GM12878 (cell line): ENCODE data around the gene RANBP1.

ENCODE experiments used
- ATF7 ChIP-seq: fragments of 450-650 bp; IDR thresholded peaks from 2 replicates; pipeline ENCODE4 v1.6.1; 2016; ENCODE audit warnings: low read depth, mild to moderate bottlenecking
- KAT2A ChIP-seq: conservative IDR thresholded peaks from 2 replicates; pipeline ENCODE4 v1.6.1; 2011; ENCODE audit warnings: low read depth, low read length; ENCODE audit not compliant: control insufficient read depth
- POLR2A ChIP-seq: IDR thresholded peaks from 2 replicates; pipeline ENCODE4 v1.6.1; 2011; ENCODE audit warnings: low read depth, mild to moderate bottlenecking, low read length
- TF ChIP-seq, protein P1 (sequence below), 3 experiments: IDR thresholded peaks in 2 of 3; conservative IDR thresholded peaks in 1 of 3; 2 replicates each; pipeline ENCODE4 v1.5.1; 2011; ENCODE audit warnings: low read depth in 3 of 3, low read length in 3 of 3, mild to moderate bottlenecking in 3 of 3, control low read depth in 2 of 3, moderate library complexity in 2 of 3, inconsistent platforms in 1 of 3, mixed read lengths in 1 of 3; ENCODE audit not compliant: control insufficient read depth in 2 of 3, insufficient read depth in 1 of 3; ENCODE audit errors: extremely low read depth in 1 of 3

DNA sequence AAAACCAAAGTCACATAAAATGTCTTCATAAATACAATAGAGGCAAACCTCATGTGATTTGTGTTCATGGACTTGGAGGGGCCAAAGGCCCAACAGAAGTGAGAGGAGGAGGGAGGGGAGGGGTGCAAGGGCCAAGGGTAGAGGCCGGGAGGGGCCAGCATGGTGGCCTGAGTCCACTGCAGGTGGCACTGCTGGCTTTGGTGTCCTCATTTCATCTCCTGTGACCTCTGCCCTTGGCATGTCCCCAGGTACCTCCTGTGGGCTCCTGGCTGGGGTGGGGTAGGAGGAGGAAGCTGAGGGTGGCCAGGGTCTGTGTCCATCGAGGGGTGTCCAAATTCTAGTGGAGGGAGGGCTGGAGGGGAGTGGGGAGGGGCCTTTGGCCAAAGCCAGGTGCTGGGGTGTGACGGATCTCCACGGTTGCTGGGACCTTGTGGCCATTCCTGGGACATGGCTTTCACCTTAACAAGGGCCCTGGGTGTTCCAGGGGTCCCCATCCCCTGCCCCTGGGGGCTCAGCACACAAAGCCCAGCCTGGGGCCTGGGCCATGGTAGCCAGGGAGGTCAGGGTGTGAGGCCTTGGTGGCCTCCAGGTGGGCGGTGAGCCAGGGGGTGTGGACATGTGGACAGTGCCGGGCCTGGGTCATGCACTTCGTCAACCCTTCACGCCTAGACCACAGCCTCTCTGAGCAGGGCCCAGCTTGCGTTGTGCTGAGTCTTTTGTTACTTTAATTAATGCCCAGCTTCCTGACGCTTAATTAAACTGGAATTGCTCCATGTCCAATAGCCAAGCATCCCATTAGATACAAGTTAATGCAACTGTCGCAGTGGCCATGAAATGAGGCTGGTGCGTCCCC is 55.6 kb downstream of the RANBP1 start:
- TF ChIP-seq ATF7 (no peak), KAT2A (no peak), POLR2A (no peak)
- TF ChIP-seq, protein P1, sequence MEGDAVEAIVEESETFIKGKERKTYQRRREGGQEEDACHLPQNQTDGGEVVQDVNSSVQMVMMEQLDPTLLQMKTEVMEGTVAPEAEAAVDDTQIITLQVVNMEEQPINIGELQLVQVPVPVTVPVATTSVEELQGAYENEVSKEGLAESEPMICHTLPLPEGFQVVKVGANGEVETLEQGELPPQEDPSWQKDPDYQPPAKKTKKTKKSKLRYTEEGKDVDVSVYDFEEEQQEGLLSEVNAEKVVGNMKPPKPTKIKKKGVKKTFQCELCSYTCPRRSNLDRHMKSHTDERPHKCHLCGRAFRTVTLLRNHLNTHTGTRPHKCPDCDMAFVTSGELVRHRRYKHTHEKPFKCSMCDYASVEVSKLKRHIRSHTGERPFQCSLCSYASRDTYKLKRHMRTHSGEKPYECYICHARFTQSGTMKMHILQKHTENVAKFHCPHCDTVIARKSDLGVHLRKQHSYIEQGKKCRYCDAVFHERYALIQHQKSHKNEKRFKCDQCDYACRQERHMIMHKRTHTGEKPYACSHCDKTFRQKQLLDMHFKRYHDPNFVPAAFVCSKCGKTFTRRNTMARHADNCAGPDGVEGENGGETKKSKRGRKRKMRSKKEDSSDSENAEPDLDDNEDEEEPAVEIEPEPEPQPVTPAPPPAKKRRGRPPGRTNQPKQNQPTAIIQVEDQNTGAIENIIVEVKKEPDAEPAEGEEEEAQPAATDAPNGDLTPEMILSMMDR (IDR thresholded peaks at IDR 0.05 in 2 of 3, conservative IDR thresholded peaks at IDR 0.05 in 1 of 3; ENCODE audit: control insufficient read depth in 2 of 3, extremely low read depth in 1 of 3, insufficient read depth in 1 of 3, low read depth in 3 of 3, low read length in 3 of 3): no peak
